ENCODE measurements around the gene WDHD1.
"Not testable (repeated sequence)": the region's sequence is repeated elsewhere in the genome, so short reads cannot be mapped to it uniquely, and the experiment has no call there.

GRCh38 chr14:54926570-54926969, 100.3 kb downstream of the WDHD1 start:
- TF ChIP-seq EZH2phosphoT487 (IDR thresholded peaks at IDR 0.05; ENCODE audit: insufficient read depth, low read depth); EZH2 (IDR thresholded peaks at IDR 0.05; ENCODE audit: insufficient read depth, poor library complexity, severe bottlenecking): not testable (repeated sequence)

Data from GM23248 (cell line).